ENCODE data around the gene TNRC6B. TPM values are rescaled to one million over a fixed set of nuclear protein-coding genes. Genes with fewer than 3 reads are reported as not detected.
"Not testable (repeated sequence)": the region's sequence is repeated elsewhere in the genome, so short reads cannot be mapped to it uniquely, and the experiment has no call there.

Gene TNRC6B
- total RNA-seq, 1 donor from 2014 or later, result 26.7 TPM

DNA sequence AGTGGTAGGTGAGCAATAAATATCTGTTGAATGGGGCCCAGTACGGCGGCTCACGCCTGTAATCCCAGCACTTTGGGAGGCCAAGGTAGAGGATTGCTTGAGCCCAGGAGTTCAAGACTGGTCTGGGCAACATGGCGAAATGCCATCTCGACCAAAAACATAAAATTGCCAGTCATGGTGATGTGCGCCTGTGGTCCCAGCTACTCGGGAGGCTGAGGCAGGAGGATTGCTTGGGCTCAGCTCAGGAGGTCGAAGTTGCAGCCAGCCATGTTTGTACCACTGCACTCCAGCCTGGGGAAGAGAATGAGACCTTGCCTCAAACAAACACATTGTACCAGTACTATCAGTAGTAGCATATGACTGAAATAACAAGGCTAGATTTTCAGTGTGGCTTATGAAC is 196.8 kb downstream of the TNRC6B start:
- no peak overlapping the region for H3K4me3 ChIP-seq (ENCODE audit: low read depth, low read length)
- no peaks in the 10 kb centered on the region for H3K27me3 ChIP-seq (ENCODE audit: control insufficient read depth, insufficient read depth, low read length)
- no peak for DNase-seq (ENCODE audit: low read depth)
- TF ChIP-seq, protein P1, sequence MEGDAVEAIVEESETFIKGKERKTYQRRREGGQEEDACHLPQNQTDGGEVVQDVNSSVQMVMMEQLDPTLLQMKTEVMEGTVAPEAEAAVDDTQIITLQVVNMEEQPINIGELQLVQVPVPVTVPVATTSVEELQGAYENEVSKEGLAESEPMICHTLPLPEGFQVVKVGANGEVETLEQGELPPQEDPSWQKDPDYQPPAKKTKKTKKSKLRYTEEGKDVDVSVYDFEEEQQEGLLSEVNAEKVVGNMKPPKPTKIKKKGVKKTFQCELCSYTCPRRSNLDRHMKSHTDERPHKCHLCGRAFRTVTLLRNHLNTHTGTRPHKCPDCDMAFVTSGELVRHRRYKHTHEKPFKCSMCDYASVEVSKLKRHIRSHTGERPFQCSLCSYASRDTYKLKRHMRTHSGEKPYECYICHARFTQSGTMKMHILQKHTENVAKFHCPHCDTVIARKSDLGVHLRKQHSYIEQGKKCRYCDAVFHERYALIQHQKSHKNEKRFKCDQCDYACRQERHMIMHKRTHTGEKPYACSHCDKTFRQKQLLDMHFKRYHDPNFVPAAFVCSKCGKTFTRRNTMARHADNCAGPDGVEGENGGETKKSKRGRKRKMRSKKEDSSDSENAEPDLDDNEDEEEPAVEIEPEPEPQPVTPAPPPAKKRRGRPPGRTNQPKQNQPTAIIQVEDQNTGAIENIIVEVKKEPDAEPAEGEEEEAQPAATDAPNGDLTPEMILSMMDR (IDR thresholded peaks at IDR 0.05; ENCODE audit: insufficient read depth, low read length, poor library complexity, severe bottlenecking), result no peak
- no peaks in the 10 kb centered on the region for H3K36me3 ChIP-seq (ENCODE audit: control insufficient read depth, insufficient read depth, low read length)

DNA sequence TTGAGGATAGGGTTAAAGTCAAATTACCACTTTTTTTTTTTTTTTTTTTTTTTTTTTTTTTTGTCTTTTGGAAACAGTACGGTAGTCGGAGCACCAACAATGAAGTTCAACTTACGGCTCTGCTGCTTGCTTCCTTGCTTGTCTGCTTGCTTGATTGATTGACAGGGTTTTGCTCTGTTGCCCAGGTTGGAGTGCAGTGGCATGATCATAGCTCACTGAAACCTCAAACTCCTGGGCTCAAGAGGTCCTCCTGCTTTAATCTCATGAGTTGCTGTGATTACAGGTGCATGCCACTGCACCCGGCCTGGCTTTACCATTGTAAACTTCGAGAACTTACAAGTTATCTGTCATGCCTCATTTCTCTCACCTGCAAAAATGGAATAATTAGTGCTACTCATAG is 198.4 kb downstream of the TNRC6B start:
- Histone ChIP-seq H3K36me3 (ENCODE audit: control insufficient read depth, insufficient read depth, low read length) (no peaks in the 10 kb centered on the region), H3K4me3 (ENCODE audit: low read depth, low read length) (no peak overlapping the region), H3K27me3 (ENCODE audit: control insufficient read depth, insufficient read depth, low read length) (no peaks in the 10 kb centered on the region)
- TF ChIP-seq, protein P1 (IDR thresholded peaks at IDR 0.05; ENCODE audit: insufficient read depth, low read length, poor library complexity, severe bottlenecking), result no peak
- no peak for DNase-seq (ENCODE audit: low read depth)

DNA sequence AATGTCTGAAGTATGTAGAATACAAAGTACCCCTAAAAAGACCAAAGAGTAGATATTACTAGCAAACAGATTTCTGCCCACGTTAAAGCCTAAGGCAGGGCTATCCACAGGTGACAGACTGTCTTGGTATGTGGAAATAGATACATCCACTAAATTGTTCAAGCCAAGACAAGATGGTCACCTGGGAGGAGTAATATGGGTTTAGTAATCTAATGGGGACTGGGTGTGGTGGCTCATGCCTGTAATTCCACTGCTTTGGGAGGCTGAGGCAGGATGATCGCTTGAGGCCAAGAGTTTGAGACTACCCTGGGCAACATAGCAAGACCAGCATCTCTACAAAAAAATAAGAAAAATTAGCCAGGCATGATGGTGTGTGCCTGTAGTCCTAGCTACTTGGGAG is 200.2 kb downstream of the TNRC6B start:
- no peak overlapping the region for H3K4me3 ChIP-seq (ENCODE audit: low read depth, low read length)
- TF ChIP-seq, protein P1 (IDR thresholded peaks at IDR 0.05; ENCODE audit: insufficient read depth, low read length, poor library complexity, severe bottlenecking), result no peak
- no peak for DNase-seq (ENCODE audit: low read depth)
- no peaks in the 10 kb centered on the region for H3K36me3 ChIP-seq (ENCODE audit: control insufficient read depth, insufficient read depth, low read length)
- H3K27me3 ChIP-seq (ENCODE audit: control insufficient read depth, insufficient read depth, low read length), result no peaks in the 10 kb centered on the region

DNA sequence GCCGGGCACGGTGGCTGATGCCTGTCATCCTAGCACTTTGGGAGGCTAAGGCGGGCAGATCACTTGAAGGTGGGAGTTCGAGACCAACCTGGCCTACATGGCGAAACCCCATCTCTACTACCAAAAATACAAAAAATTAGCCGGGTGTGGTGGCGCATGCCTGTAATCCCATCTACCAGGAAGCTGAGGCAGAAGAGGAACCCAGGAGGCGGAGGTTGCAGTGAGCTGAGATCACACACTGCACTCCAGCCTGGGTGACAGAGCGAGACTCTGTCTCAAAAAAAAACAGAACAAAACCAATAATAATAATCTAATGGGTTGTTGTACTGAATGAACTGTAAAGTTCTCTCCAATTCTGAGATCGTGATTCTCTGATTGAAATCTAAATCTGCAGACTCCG is 200.7 kb downstream of the TNRC6B start:
- H3K36me3 ChIP-seq (ENCODE audit: control insufficient read depth, insufficient read depth, low read length); H3K4me3 ChIP-seq (ENCODE audit: low read depth, low read length); DNase-seq (ENCODE audit: low read depth); H3K27me3 ChIP-seq (ENCODE audit: control insufficient read depth, insufficient read depth, low read length): not testable (repeated sequence)

DNA sequence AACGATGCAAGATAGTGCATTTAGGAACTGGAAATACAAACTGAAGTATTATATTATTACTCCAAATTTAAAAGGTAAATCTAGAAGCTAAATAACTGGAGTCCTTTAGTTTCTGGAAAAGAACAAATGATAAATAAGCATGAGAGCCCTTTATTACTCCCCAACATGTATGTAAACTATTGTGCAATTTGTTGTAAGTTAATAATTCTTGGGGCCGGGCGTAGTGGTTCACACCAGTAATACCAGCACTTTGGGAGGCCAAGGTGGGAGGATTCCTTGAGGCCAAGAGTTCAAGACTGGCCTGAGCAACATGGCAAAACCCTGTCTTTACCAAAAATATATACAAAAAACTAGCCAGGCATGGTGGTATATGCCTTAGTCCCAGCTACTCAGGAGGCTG is 203.7 kb downstream of the TNRC6B start:
- no peaks in the 10 kb centered on the region for H3K27me3 ChIP-seq (ENCODE audit: control insufficient read depth, insufficient read depth, low read length)
- no peaks in the 10 kb centered on the region for H3K36me3 ChIP-seq (ENCODE audit: control insufficient read depth, insufficient read depth, low read length)
- TF ChIP-seq, protein P1 (IDR thresholded peaks at IDR 0.05; ENCODE audit: insufficient read depth, low read length, poor library complexity, severe bottlenecking), result no peak
- no peak for DNase-seq (ENCODE audit: low read depth)
- no peak overlapping the region for H3K4me3 ChIP-seq (ENCODE audit: low read depth, low read length)

DNA sequence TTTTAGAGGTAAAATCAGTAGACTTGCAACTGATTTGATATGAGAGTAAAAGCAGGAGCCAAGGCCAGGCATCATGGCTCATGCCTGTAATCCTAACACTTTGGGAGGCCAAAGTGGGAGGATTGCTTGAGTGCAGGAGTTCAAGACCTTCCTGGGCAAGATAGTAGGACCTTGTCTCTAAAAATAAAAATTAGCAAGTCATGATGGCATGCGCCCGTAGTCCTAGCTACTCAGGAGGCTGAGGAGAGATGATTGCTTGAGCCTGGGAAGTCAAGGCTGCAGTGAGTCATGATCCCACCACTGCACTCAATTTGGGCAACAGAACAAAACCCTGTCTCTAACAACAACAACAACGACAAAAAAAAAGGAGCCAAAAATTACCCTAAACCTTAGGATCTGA is 206.2 kb downstream of the TNRC6B start:
- Histone ChIP-seq H3K4me3 (ENCODE audit: low read depth, low read length) (no peak overlapping the region), H3K27me3 (ENCODE audit: control insufficient read depth, insufficient read depth, low read length) (no peaks in the 10 kb centered on the region), H3K36me3 (ENCODE audit: control insufficient read depth, insufficient read depth, low read length) (no peaks in the 10 kb centered on the region)
- no peak for DNase-seq (ENCODE audit: low read depth)
- TF ChIP-seq, protein P1 (IDR thresholded peaks at IDR 0.05; ENCODE audit: insufficient read depth, low read length, poor library complexity, severe bottlenecking), result no peak
